ENCODE measurements around the gene IL22RA1.

- no peak for TF ChIP-seq CTCF (IDR thresholded peaks at IDR 0.05; ENCODE audit: poor library complexity, severe bottlenecking)
- TF ChIP-seq EP300 (conservative IDR thresholded peaks at IDR 0.05; ENCODE audit: poor library complexity, severe bottlenecking): no peak
- TF ChIP-seq EZH2 (IDR thresholded peaks at IDR 0.05; ENCODE audit: borderline replicate concordance, insufficient read depth, low read length, poor library complexity, severe bottlenecking): no peak
- TF ChIP-seq, protein P1, sequence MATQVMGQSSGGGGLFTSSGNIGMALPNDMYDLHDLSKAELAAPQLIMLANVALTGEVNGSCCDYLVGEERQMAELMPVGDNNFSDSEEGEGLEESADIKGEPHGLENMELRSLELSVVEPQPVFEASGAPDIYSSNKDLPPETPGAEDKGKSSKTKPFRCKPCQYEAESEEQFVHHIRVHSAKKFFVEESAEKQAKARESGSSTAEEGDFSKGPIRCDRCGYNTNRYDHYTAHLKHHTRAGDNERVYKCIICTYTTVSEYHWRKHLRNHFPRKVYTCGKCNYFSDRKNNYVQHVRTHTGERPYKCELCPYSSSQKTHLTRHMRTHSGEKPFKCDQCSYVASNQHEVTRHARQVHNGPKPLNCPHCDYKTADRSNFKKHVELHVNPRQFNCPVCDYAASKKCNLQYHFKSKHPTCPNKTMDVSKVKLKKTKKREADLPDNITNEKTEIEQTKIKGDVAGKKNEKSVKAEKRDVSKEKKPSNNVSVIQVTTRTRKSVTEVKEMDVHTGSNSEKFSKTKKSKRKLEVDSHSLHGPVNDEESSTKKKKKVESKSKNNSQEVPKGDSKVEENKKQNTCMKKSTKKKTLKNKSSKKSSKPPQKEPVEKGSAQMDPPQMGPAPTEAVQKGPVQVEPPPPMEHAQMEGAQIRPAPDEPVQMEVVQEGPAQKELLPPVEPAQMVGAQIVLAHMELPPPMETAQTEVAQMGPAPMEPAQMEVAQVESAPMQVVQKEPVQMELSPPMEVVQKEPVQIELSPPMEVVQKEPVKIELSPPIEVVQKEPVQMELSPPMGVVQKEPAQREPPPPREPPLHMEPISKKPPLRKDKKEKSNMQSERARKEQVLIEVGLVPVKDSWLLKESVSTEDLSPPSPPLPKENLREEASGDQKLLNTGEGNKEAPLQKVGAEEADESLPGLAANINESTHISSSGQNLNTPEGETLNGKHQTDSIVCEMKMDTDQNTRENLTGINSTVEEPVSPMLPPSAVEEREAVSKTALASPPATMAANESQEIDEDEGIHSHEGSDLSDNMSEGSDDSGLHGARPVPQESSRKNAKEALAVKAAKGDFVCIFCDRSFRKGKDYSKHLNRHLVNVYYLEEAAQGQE (IDR thresholded peaks at IDR 0.05; ENCODE audit: borderline replicate concordance): no peak
- TF ChIP-seq MXI1 (conservative IDR thresholded peaks at IDR 0.05; ENCODE audit: poor library complexity, severe bottlenecking): no peak
- TF ChIP-seq POLR2AphosphoS5 (IDR thresholded peaks at IDR 0.05): no peak
- no peak for TF ChIP-seq TAF1 (IDR thresholded peaks at IDR 0.05; ENCODE audit: low read depth)
Observed at GRCh38 chr1:24109166-24109483, 33.8 kb downstream of the IL22RA1 start.
